HFF-Myc (cell line): ENCODE measurements around the gene SEMA4A.

Experiments
- DNase-seq: peaks from one replicate; pipeline ENCODE4 v3.0.0-alpha.2; 2011; ENCODE audit warnings: low read depth; ENCODE audit errors: extremely low read depth
- H3K4me3 ChIP-seq: replicated peaks from 2 replicates; pipeline ENCODE4 v1.5.1; 2011; ENCODE audit warnings: low read depth, mild to moderate bottlenecking, control low read depth, low read length
- CTCF ChIP-seq: IDR thresholded peaks from 2 replicates; pipeline ENCODE4 v1.5.1; 2012; ENCODE audit warnings: mild to moderate bottlenecking, low read depth, low read length, control low read depth; ENCODE audit errors: missing control alignments

Gene SEMA4A

GRCh38 chr1:156134716-156135435 lies 18.5 kb upstream of the SEMA4A start:
- TF ChIP-seq CTCF = no peak
- no peak for DNase-seq

GRCh38 chr1:156135930-156136871 lies 17.2 kb upstream of the SEMA4A start:
- no peak for TF ChIP-seq CTCF
- no peak overlapping the region for H3K4me3 ChIP-seq
- no peak for DNase-seq

More at GRCh38 chr1:156134716-156135435, 18.5 kb upstream of the SEMA4A start:
- H3K4me3 ChIP-seq = no peak overlapping the region

GRCh38 chr1:156136970-156137483 lies 16.4 kb upstream of the SEMA4A start:
- H3K4me3 ChIP-seq = no peak overlapping the region
- no peak for DNase-seq
- peak; percentile 37 for TF ChIP-seq CTCF

GRCh38 chr1:156138458-156138867 lies 14.9 kb upstream of the SEMA4A start:
- DNase-seq = no peak
- TF ChIP-seq CTCF = no peak
- no peak overlapping the region for H3K4me3 ChIP-seq

- peak; percentile 53 for TF ChIP-seq CTCF
- no peak for DNase-seq
- no peak overlapping the region for H3K4me3 ChIP-seq
These were observed 12.3 kb upstream of the SEMA4A start for GRCh38 chr1:156140879-156141707.
